Epithelial cell of proximal tubule (primary cell): ENCODE data around the gene CLIC3. TPM values are rescaled to one million over a fixed set of nuclear protein-coding genes. Genes with fewer than 3 reads are reported as not detected.

ENCODE experiments used
- DNase-seq: peaks from one replicate; pipeline ENCODE4 v3.0.0-alpha.2; 2011; ENCODE audit warnings: low read depth
- H3K4me3 ChIP-seq: 2 replicates; pipeline ENCODE4 v1.5.1; 2011; ENCODE audit warnings: low read depth, mild to moderate bottlenecking, low read length
- CTCF ChIP-seq: conservative IDR thresholded peaks from 2 replicates; pipeline ENCODE4 v1.5.1; 2012; ENCODE audit warnings: low read depth, mild to moderate bottlenecking, low read length
- total RNA-seq: library from RNA; depleted of rRNA; stranded (reverse); fragments of >200 nt; gene quantifications from 2 replicates; pipeline ENCODE4 v1.2.3, GENCODE V29; 2015

Gene CLIC3
- total RNA-seq, 1 donor from 2014 or later, result 2.4 TPM

- no peak for TF ChIP-seq CTCF
- H3K4me3 ChIP-seq, result no peak overlapping the region
- DNase-seq, result no peak
These were observed 21.4 kb downstream of the CLIC3 start for GRCh38 chr9:136974817-136975535.

- no peak for TF ChIP-seq CTCF
- no peak for DNase-seq
These were observed 22.4 kb downstream of the CLIC3 start for GRCh38 chr9:136973618-136974617.

GRCh38 chr9:136972743-136973142 is 23.6 kb downstream of the CLIC3 start:
- no peak for DNase-seq
- no peak for TF ChIP-seq CTCF
- no peak overlapping the region for H3K4me3 ChIP-seq

More at GRCh38 chr9:136973618-136974617, 22.4 kb downstream of the CLIC3 start:
- no peak overlapping the region for H3K4me3 ChIP-seq

GRCh38 chr9:136972335-136972734 is 24.0 kb downstream of the CLIC3 start:
- DNase-seq, result no peak
- H3K4me3 ChIP-seq, result no peak overlapping the region
- TF ChIP-seq CTCF, result no peak

- no peak overlapping the region for H3K4me3 ChIP-seq
- TF ChIP-seq CTCF, result no peak
- DNase-seq, result no peak
These were observed 24.6 kb downstream of the CLIC3 start for GRCh38 chr9:136971746-136972145.

GRCh38 chr9:136970361-136970760 is 26.0 kb downstream of the CLIC3 start:
- no peak overlapping the region for H3K4me3 ChIP-seq
- no peak for DNase-seq
- no peak for TF ChIP-seq CTCF
